RWPE1 (cell line): ENCODE data around the gene SLC5A3.

Experiments
- CTCF ChIA-PET: fragments of 350-600 bp; sonication (Branson Sonifier 250); formaldehyde crosslinking; extraction: SDS; loops from one replicate; lab custom pipeline; 2021; lab: Yijun Ruan, JAX
- POLR2A ChIA-PET: fragments of 400-600 bp; formaldehyde crosslinking; extraction: SDS; loops from one replicate; lab custom pipeline; 2020; ENCODE audit warnings: antibody characterized with exemption; ENCODE audit not compliant: low non-redundant PET; lab: Yijun Ruan, JAX
- DNase-seq: peaks from one replicate; pipeline ENCODE4 v3.0.0; 2012; ENCODE audit warnings: low spot score
- H3K27ac ChIP-seq: fragments of 450-650 bp; 2 replicates; pipeline ENCODE4 v1.5.1; 2017
- CTCF ChIP-seq: fragments of 450-650 bp; conservative IDR thresholded peaks from 2 replicates; pipeline ENCODE4 v1.5.1; 2017; ENCODE audit warnings: low read depth, mild to moderate bottlenecking

Gene SLC5A3

DNA sequence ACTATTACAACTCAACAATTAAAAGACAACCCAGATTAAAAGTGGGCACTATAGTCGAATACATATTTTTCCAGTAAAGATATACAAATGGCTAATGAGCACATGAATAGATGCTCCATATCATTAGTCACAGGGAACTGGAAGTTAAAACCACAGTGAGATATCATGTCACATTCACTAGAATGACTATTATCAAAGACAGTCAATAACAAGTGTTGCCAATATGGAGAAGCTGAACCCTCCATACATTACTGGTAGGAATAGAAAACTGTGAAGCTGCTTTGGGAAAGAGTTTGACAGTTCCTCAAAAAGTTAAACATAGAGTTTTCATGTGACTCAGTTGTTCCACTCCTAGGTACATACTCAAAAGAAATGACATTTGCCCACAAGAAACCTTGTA lies 30.6 kb upstream of the SLC5A3 start:
- H3K27ac ChIP-seq = no peak overlapping the region
- ChIA-PET POLR2A (no interaction called here), CTCF (no interaction called here)
- TF ChIP-seq CTCF = no peak
- no peak for DNase-seq

- H3K27ac ChIP-seq = no peak overlapping the region
- DNase-seq = no peak
- no peak for TF ChIP-seq CTCF
- ChIA-PET POLR2A (no interaction called here), CTCF (no interaction called here)
These were observed 30.0 kb upstream of the SLC5A3 start for GRCh38 chr21:34043333-34043732.

GRCh38 chr21:34046917-34047316 lies 26.5 kb upstream of the SLC5A3 start:
- H3K27ac ChIP-seq = no peak overlapping the region
- DNase-seq = no peak
- ChIA-PET POLR2A (no interaction called here), CTCF (no interaction called here)
- no peak for TF ChIP-seq CTCF

- H3K27ac ChIP-seq = no peak overlapping the region
- TF ChIP-seq CTCF = no peak
- no peak for DNase-seq
- ChIA-PET CTCF (no interaction called here), POLR2A (no interaction called here)
These were observed 25.5 kb upstream of the SLC5A3 start for GRCh38 chr21:34047835-34048234.

GRCh38 chr21:34052171-34052570 lies 21.2 kb upstream of the SLC5A3 start:
- DNase-seq = no peak
- ChIA-PET CTCF (no interaction called here), POLR2A (no interaction called here)
- TF ChIP-seq CTCF = no peak
- H3K27ac ChIP-seq = no peak overlapping the region

- CTCF ChIA-PET = interaction anchor here (0.6 to 1.2 kb wide), 2 partner anchors 130 to 296 kb away, joined by 3 read pairs; no protein-coding TSS in a partner anchor
- no peak for TF ChIP-seq CTCF
- POLR2A ChIA-PET = no interaction called here
- H3K27ac ChIP-seq = no peak overlapping the region
- DNase-seq = no peak
These were observed 19.1 kb upstream of the SLC5A3 start for GRCh38 chr21:34054259-34054658.

- no peak overlapping the region for H3K27ac ChIP-seq
- DNase-seq = no peak
- ChIA-PET CTCF (no interaction called here), POLR2A (no interaction called here)
- no peak for TF ChIP-seq CTCF
These were observed 17.8 kb upstream of the SLC5A3 start for GRCh38 chr21:34055615-34056014.
